A673 (cell line): ENCODE data around the gene HBZ. TPM values are rescaled to one million over a fixed set of nuclear protein-coding genes. Genes with fewer than 3 reads are reported as not detected.

ENCODE experiments used
- BruUV-seq: library from RNA; stranded (reverse); fragments of 400-500 nt; replicated peaks from 2 replicates; lab custom pipeline; 2021; lab: Mats Ljungman, UMichigan
- CTCF ChIA-PET: fragments of 300-600 bp; sonication (Branson Sonifier 250); formaldehyde crosslinking; loops from one replicate; lab custom pipeline; 2022; ENCODE audit warnings: antibody characterized with exemption; lab: Charles Lee
- POLR2A ChIA-PET: fragments of 300-600 bp; sonication (Branson Sonifier 250); formaldehyde crosslinking; loops from one replicate; lab custom pipeline; 2022; ENCODE audit warnings: antibody characterized with exemption; ENCODE audit not compliant: low non-redundant PET; lab: Charles Lee
- DNase-seq: peaks from one replicate; pipeline ENCODE4 v3.0.0-alpha.2; 2015; ENCODE audit warnings: low spot score
- H3K27ac ChIP-seq: fragments of 200-600 bp; sonication (generic); 2 replicates; pipeline ENCODE4 v1.5.1; 2016; ENCODE audit warnings: mixed run types, low read depth, mild to moderate bottlenecking, mixed read lengths, antibody characterized with exemption, low read length; ENCODE audit not compliant: poor library complexity, severe bottlenecking
- H3K27me3 ChIP-seq: fragments of 200-600 bp; sonication (generic); replicated peaks from 2 replicates; pipeline ENCODE4 v1.6.1; 2017; ENCODE audit warnings: mixed run types, low read depth, mild to moderate bottlenecking, mixed read lengths, antibody characterized with exemption, low read length; ENCODE audit not compliant: insufficient read depth, poor library complexity
- H3K36me3 ChIP-seq: fragments of 200-600 bp; sonication (generic); 2 replicates; pipeline ENCODE4 v1.6.1; 2016; ENCODE audit warnings: mixed run types, mild to moderate bottlenecking, mixed read lengths, antibody characterized with exemption, low read length; ENCODE audit not compliant: insufficient read depth, poor library complexity, severe bottlenecking
- H3K4me1 ChIP-seq: fragments of 200-600 bp; sonication (generic); 2 replicates; pipeline ENCODE4 v1.6.1; 2017; ENCODE audit warnings: mixed run types, mild to moderate bottlenecking, mixed read lengths, antibody characterized with exemption, low read length; ENCODE audit not compliant: insufficient read depth, poor library complexity, severe bottlenecking
- H3K4me3 ChIP-seq: fragments of 200-600 bp; sonication (generic); 2 replicates; pipeline ENCODE4 v1.5.1; 2016; ENCODE audit warnings: low read depth, mixed run types, mild to moderate bottlenecking, mixed read lengths, low read length; ENCODE audit not compliant: poor library complexity, severe bottlenecking
- H3K9me3 ChIP-seq: fragments of 200-600 bp; sonication (generic); 2 replicates; pipeline ENCODE4 v1.6.1; 2016; ENCODE audit warnings: mixed run types, low read depth, mild to moderate bottlenecking, mixed read lengths, antibody characterized with exemption, low read length; ENCODE audit not compliant: poor library complexity, severe bottlenecking
- CTCF ChIP-seq: fragments of 300-800, 200-600 bp; sonication (generic); conservative IDR thresholded peaks from 2 replicates; pipeline ENCODE4 v1.5.1; 2017; ENCODE audit warnings: low read depth, mild to moderate bottlenecking, antibody characterized with exemption, low read length, moderate library complexity, mixed read lengths
- EZH2 ChIP-seq: fragments of 200-600 bp; sonication (generic); IDR thresholded peaks from 2 replicates; pipeline ENCODE4 v1.6.1; 2017; ENCODE audit warnings: borderline replicate concordance, low read depth, mild to moderate bottlenecking, mixed read lengths, antibody characterized with exemption, low read length; ENCODE audit not compliant: poor library complexity, severe bottlenecking
- intact Hi-C: fragments of 100-400 bp; cut with micrococcal nuclease; formaldehyde crosslinking; loops from one replicate; pipeline ENCODE4 v1.10.0; 2022; ENCODE audit not compliant: unreplicated experiment
- total RNA-seq: library from RNA; stranded (reverse); gene quantifications from 2 replicates; pipeline ENCODE4 v1.2.3, GENCODE V29; 2021

Gene HBZ
- total RNA-seq, 1 experiment from 2014 or later, result not detected

DNA sequence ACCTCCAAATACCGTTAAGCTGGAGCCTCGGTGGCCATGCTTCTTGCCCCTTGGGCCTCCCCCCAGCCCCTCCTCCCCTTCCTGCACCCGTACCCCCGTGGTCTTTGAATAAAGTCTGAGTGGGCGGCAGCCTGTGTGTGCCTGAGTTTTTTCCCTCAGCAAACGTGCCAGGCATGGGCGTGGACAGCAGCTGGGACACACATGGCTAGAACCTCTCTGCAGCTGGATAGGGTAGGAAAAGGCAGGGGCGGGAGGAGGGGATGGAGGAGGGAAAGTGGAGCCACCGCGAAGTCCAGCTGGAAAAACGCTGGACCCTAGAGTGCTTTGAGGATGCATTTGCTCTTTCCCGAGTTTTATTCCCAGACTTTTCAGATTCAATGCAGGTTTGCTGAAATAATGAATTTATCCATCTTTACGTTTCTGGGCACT is 25.0 kb downstream of the HBZ start:
- intact Hi-C loops, result no loop called here
- POLR2A ChIA-PET, result interaction anchor here (0.6 kb wide), 1 partner anchor 29 kb away, joined by 4 read pairs; no protein-coding TSS in a partner anchor
- Histone ChIP-seq H3K27ac (no peak overlapping the region), H3K36me3 (no peaks in the 10 kb centered on the region), H3K9me3 (no peaks in the 10 kb centered on the region), H3K27me3 (peaks cover 13% of the 10 kb centered on the region), H3K4me3 (no peak overlapping the region), H3K4me1 (peaks cover 33% of the 10 kb centered on the region)
- CTCF ChIA-PET, result no interaction called here
- no peak for TF ChIP-seq CTCF
- DNase-seq, result no peak
- BruUV-seq, result no TSS peak

- TF ChIP-seq CTCF (no peak), EZH2 (no peak)
- Histone ChIP-seq H3K9me3 (no peaks in the 10 kb centered on the region), H3K36me3 (no peaks in the 10 kb centered on the region), H3K4me3 (no peak overlapping the region), H3K27ac (no peak overlapping the region), H3K27me3 (peaks cover 13% of the 10 kb centered on the region), H3K4me1 (peaks cover 33% of the 10 kb centered on the region)
- intact Hi-C loops, result no loop called here
- no peak for DNase-seq
- ChIA-PET CTCF (no interaction called here), POLR2A (interaction anchor here (0.6 kb wide), 1 partner anchor 30 kb away, joined by 4 read pairs; no protein-coding TSS in a partner anchor)
- BruUV-seq, result no TSS peak
Measured at GRCh38 chr16:177981-178667, 25.7 kb downstream of the HBZ start.

DNA sequence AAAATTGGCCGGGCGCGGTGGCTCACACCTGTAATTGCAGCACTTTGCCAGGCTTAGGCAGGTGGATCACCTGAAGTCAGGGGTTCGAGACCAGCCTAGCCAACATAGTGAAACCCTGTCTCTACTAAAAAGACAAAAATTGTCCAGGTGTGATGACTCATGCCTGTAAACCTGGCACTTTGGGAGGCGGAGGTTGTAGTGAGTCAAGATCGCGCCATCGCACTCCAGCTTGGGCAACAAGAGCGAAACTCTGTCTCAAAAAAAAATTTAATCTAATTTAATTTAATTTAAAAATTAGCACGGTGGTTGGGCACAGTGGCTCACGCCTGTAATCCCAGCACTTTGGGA is 26.2 kb downstream of the HBZ start:
- peaks cover 33% of the 10 kb centered on the region for H3K4me1 ChIP-seq
- H3K36me3 ChIP-seq, result no peaks in the 10 kb centered on the region
- TF ChIP-seq EZH2 (no peak), CTCF (no peak)
- BruUV-seq, result no TSS peak
- no peak overlapping the region for H3K27ac ChIP-seq
- intact Hi-C loops, result no loop called here
- no peaks in the 10 kb centered on the region for H3K9me3 ChIP-seq
- H3K27me3 ChIP-seq, result peaks cover 13% of the 10 kb centered on the region
- no peak for DNase-seq
- ChIA-PET POLR2A (no interaction called here), CTCF (no interaction called here)
- no peak overlapping the region for H3K4me3 ChIP-seq
